Fibroblast of peridontal ligament (primary cell): ENCODE measurements around the gene SARNP.

Source experiments
- DNase-seq: peaks from one replicate; pipeline ENCODE4 v3.0.0-alpha.2; 2010; ENCODE audit errors: extremely low read depth

Gene SARNP

GRCh38 chr12:55742719-55743405 is 74.7 kb downstream of the SARNP start, which contains the start of gene GDF11:
GDF11 (plus strand) TSS chr12:55743122; CDS start chr12:55743317, 195 bp downstream.
- DNase-seq: peak; percentile 72

- no peak for DNase-seq
Measured at GRCh38 chr12:55741931-55742680, 75.4 kb downstream of the SARNP start.

- DNase-seq: no peak
Measured at GRCh38 chr12:55739025-55739378, 78.5 kb downstream of the SARNP start.

GRCh38 chr12:55738123-55739024 is 79.2 kb downstream of the SARNP start:
- peak; percentile 93 for DNase-seq

GRCh38 chr12:55737581-55738122 is 79.9 kb downstream of the SARNP start:
- DNase-seq: no peak

- DNase-seq: peak; percentile 72
Measured at GRCh38 chr12:55736780-55737580, 80.5 kb downstream of the SARNP start.

- no peak for DNase-seq
Measured at GRCh38 chr12:55736076-55736475, 81.4 kb downstream of the SARNP start.

- DNase-seq: no peak
Measured at GRCh38 chr12:55734595-55734994, 82.9 kb downstream of the SARNP start.

- DNase-seq: no peak
Measured at GRCh38 chr12:55733858-55734257, 83.7 kb downstream of the SARNP start.

GRCh38 chr12:55733021-55733555 is 84.4 kb downstream of the SARNP start:
- DNase-seq: no peak

- DNase-seq: no peak
Measured at GRCh38 chr12:55732288-55732687, 85.2 kb downstream of the SARNP start.

GRCh38 chr12:55729819-55730818 is 87.4 kb downstream of the SARNP start:
- DNase-seq: peak; percentile 57

- DNase-seq: peak; percentile 95
Measured at GRCh38 chr12:55728939-55729818, 88.3 kb downstream of the SARNP start, which contains the start of gene CD63. CD63 (minus strand) TSS chr12:55729009; CDS start chr12:55728341, 668 bp downstream.

- peak; percentile 58 for DNase-seq
Measured at GRCh38 chr12:55728186-55728938, 89.2 kb downstream of the SARNP start.

GRCh38 chr12:55727643-55728185 is 89.8 kb downstream of the SARNP start:
- DNase-seq: peak; percentile 52

GRCh38 chr12:55726971-55727370 is 90.6 kb downstream of the SARNP start:
- DNase-seq: no peak

- no peak for DNase-seq
Measured at GRCh38 chr12:55725556-55725955, 92.0 kb downstream of the SARNP start.
